HG03457 (cell line): Measurements from ENCODE around the gene TBP.

ENCODE experiments used
- ATAC-seq: cut with Tn5 transposase; IDR thresholded peaks from one replicate; pipeline ENCODE4 v1.9.1; 2021; ENCODE audit warnings: moderate number of reproducible peaks; ENCODE audit not compliant: unreplicated experiment

The TBP gene

GRCh38 chr6:170533792-170534191, 20.4 kb upstream of the TBP start:
- ATAC-seq, result no peak

GRCh38 chr6:170535004-170535403, 19.2 kb upstream of the TBP start:
- ATAC-seq, result no peak

GRCh38 chr6:170536671-170537070, 17.5 kb upstream of the TBP start:
- no peak for ATAC-seq

- no peak for ATAC-seq
Measured at GRCh38 chr6:170537329-170537728, 16.8 kb upstream of the TBP start.

GRCh38 chr6:170542031-170542719, 12.0 kb upstream of the TBP start:
- ATAC-seq, result no peak

- ATAC-seq, result no peak
Measured at GRCh38 chr6:170545405-170545804, 8.8 kb upstream of the TBP start.

GRCh38 chr6:170552765-170553533, 1.2 kb upstream of the TBP start, which contains the start of gene PSMB1:
Gene PSMB1, minus strand, starts transcription at chr6:170553307. Its CDS starts 65 bp downstream, at chr6:170553242.
- ATAC-seq, result peak; percentile 44

- ATAC-seq, result peak; percentile 23
Measured at GRCh38 chr6:170553534-170554012, 596 bp upstream of the TBP start.

- ATAC-seq, result no peak
Measured at GRCh38 chr6:170554796-170555137, 598 bp downstream of the TBP start.

- ATAC-seq, result no peak
Measured at GRCh38 chr6:170555305-170555704, 1.1 kb downstream of the TBP start.

GRCh38 chr6:170561555-170561954, 7.4 kb downstream of the TBP start:
- ATAC-seq, result no peak

GRCh38 chr6:170564936-170565530, 10.9 kb downstream of the TBP start:
- no peak for ATAC-seq

GRCh38 chr6:170572704-170573466, 18.7 kb downstream of the TBP start:
- ATAC-seq, result no peak

- ATAC-seq, result no peak
Measured at GRCh38 chr6:170575250-170575649, 21.1 kb downstream of the TBP start.

GRCh38 chr6:170578909-170579308, 24.7 kb downstream of the TBP start:
- ATAC-seq, result no peak

- ATAC-seq, result no peak
Measured at GRCh38 chr6:170583756-170584180, 29.6 kb downstream of the TBP start.

GRCh38 chr6:170584181-170584953, 30.2 kb downstream of the TBP start, which contains the start of gene PDCD2:
Gene PDCD2, minus strand, starts transcription at chr6:170584637. Its CDS starts 56 bp downstream, at chr6:170584581.
- peak; percentile 98 for ATAC-seq

- no peak for ATAC-seq
Measured at GRCh38 chr6:170584954-170585498, 30.9 kb downstream of the TBP start.

GRCh38 chr6:170590725-170591124, 36.6 kb downstream of the TBP start:
- ATAC-seq, result no peak

GRCh38 chr6:170596426-170596825, 42.3 kb downstream of the TBP start:
- ATAC-seq, result no peak
